Measurements from ENCODE around the gene ACAP1.

The ACAP1 gene

DNA sequence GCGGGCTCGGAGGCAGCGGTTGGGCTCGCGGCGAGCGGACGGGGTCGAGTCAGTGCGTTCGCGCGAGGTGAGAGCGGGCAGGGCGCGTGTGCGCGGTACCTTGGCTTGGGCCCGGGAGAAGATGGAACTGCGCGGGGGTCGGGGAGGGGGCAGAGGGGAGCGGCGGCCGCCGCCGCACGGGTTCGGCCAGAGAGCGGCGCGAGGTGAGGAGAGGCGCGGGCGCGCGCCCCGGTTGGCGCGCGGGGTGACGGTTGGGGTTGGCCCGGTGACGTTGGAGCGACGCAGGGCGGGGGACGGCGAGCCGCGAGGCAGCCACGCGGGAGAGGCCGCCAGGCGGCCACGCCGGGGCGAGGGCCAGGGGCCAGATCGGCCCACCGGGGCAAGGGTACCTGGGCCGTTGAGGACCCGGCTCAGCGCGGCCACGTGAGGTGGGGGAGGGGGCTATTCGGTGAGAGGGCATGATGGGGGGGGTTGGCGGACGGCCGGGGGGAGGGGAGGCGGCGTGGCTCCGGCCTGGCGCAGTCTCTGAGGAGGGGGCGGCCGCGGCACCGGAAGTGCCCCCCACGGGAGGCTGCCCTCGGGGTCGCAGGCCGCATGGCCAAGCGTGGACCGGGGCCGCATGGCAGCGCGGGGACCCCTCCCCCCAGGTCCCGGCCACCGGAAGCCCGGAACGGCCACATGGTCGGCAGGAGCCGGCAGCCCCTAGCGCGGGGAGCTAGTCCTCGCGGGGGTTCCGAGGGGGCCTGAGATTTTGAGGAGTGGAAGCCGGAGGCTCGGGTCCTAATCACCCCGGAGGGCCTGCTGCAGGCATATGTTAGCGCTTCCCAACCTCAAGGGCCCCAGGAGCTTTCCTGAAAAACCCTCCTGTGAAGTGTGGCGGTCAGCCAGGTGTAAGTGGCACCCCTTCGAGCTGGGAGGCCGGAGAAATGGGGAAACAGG is 28.4 kb upstream of the ACAP1 start:
- DNase-seq (ENCODE audit: low read depth) = peak; percentile 53
- TF ChIP-seq MYC (IDR thresholded peaks at IDR 0.05; ENCODE audit: low read depth, low read length) = peak; percentile 92
- TF ChIP-seq POLR2A (IDR thresholded peaks at IDR 0.05; ENCODE audit: extremely low read depth, insufficient read length) = no peak
- TF ChIP-seq CTCF (IDR thresholded peaks at IDR 0.05; ENCODE audit: low read depth, low read length) = no peak
- TF ChIP-seq MAX (IDR thresholded peaks at IDR 0.05; ENCODE audit: low read depth, low read length) = peak; percentile 87
- peak overlapping the region; percentile 99 for H3K4me3 ChIP-seq (ENCODE audit: low read depth, low read length)

DNA sequence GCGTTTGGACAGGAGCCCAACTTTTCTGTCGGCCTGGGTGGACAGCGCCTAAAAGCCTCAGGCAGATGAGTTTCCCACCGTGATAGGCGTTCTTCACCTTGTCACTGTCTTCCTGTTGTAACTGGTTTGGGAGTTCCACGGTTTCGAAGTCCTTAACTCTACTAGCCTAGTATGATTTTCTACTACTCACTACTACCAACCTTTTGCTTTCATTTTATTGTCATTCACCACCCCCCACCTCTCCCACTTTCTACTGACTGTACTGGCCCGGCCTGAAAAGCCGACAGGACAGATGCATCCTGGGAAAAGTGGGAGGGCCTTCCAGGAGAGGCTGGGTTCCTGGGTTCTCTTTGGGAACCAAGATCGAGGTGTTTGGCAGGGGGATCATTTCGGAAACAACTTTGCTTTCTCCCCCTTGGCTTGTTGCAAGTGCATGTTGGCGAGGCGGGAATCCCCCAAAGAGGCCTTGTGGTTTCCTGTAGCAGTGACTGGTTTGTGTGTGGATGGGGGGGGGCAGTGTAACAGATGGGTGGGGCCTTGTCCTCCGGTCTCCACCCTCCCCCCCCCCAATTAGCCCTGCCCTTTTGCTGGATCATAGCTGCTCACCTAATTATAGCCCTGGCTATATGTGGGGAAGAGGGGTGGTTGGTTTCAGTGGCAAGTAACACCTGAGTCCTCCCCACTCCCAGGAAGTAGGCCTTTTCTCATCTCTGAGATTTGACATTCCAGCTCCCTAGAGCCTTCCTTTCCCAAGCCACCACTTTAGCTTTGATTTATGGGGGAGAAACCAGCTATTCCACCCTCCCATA is 27.5 kb upstream of the ACAP1 start:
- TF ChIP-seq MYC (IDR thresholded peaks at IDR 0.05; ENCODE audit: low read depth, low read length) (no peak), POLR2A (IDR thresholded peaks at IDR 0.05; ENCODE audit: extremely low read depth, insufficient read length) (peak; percentile 14)
- peak; percentile 84 for DNase-seq (ENCODE audit: low read depth)
- peak overlapping the region; percentile 99 for H3K4me3 ChIP-seq (ENCODE audit: low read depth, low read length)

DNA sequence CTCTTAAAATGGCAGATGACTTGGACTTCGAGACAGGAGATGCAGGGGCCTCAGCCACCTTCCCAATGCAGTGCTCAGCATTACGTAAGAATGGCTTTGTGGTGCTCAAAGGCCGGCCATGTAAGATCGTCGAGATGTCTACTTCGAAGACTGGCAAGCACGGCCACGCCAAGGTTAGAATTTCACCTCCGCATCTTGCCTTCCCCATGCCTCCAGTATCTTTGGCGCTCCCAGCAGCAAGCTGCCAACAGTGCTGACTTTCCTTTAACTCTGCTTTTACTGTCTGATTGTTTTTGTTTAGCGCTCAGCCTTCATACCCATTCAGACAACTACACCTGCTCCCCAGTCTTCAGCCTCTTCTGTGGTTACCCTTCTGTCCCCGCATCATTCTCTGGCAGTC is 26.7 kb upstream of the ACAP1 start:
- peak overlapping the region; percentile 99 for H3K4me3 ChIP-seq (ENCODE audit: low read depth, low read length)
- no peak for TF ChIP-seq MAX (IDR thresholded peaks at IDR 0.05; ENCODE audit: low read depth, low read length)
- TF ChIP-seq MYC (IDR thresholded peaks at IDR 0.05; ENCODE audit: low read depth, low read length) = no peak
- no peak for DNase-seq (ENCODE audit: low read depth)

DNA sequence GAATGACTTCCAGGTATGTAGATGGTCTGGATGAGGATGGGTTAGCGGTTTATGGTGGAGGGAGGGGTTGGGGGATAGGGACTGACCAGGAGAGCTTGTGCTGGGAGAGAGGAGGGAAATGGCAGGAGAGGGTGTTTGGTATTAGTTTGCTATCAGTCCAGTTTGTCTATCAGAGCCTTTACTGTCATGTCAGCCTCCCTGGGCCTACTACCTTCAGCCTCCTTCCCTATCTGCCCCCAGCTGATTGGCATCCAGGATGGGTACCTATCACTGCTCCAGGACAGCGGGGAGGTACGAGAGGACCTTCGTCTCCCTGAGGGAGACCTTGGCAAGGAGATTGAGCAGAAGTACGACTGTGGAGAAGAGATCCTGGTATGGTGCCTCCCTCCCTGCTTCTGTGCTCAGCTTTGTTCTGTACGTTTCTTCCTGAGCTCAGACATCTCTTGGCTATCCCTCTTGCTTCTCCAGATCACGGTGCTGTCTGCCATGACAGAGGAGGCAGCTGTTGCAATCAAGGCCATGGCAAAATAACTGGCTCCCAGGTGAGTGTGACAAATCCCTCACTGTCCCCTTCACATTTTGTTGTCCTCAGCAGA is 25.1 kb upstream of the ACAP1 start:
- no peak overlapping the region for H3K4me3 ChIP-seq (ENCODE audit: low read depth, low read length)
- no peak for TF ChIP-seq CTCF (IDR thresholded peaks at IDR 0.05; ENCODE audit: low read depth, low read length)
- TF ChIP-seq MYC (IDR thresholded peaks at IDR 0.05; ENCODE audit: low read depth, low read length) = no peak
- TF ChIP-seq MAX (IDR thresholded peaks at IDR 0.05; ENCODE audit: low read depth, low read length) = no peak
- TF ChIP-seq POLR2A (IDR thresholded peaks at IDR 0.05; ENCODE audit: extremely low read depth, insufficient read length) = no peak
- DNase-seq (ENCODE audit: low read depth) = no peak

DNA sequence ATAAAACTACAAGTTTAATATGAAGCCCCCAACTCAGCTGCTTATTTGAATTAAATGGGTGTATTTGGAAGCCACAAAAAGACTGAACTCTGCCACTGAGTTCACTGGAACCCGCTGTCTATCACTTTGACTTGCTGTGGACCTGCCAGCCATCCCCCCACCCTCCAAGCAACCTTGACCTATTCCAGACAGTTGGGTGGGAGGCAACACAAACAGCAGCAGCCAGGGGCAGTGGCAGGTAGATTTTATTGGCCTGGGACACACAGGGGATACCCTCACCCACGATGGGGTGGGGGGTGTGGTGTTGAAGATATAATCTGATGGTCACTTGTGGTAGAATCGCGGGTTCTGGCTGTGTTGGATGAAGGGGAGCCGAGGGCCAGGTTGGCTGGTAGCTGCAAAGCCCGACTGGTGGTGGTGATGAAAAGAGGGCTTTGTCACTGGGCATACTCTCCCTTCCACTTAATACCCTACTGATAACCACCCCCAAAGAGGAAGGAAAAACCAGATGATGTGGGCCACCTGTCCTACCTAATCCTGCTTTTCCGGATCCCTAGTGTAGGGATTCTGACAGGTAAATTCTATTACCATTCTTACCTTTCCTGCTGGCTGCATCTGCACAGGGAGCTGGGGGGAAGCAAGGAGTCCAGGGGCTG is 23.8 kb upstream of the ACAP1 start:
- DNase-seq (ENCODE audit: low read depth) = no peak
- TF ChIP-seq CTCF (IDR thresholded peaks at IDR 0.05; ENCODE audit: low read depth, low read length) (no peak), POLR2A (IDR thresholded peaks at IDR 0.05; ENCODE audit: extremely low read depth, insufficient read length) (no peak), MAX (IDR thresholded peaks at IDR 0.05; ENCODE audit: low read depth, low read length) (no peak), MYC (IDR thresholded peaks at IDR 0.05; ENCODE audit: low read depth, low read length) (no peak)
- H3K4me3 ChIP-seq (ENCODE audit: low read depth, low read length) = no peak overlapping the region

GRCh38 chr17:7313088-7313889 is 23.0 kb upstream of the ACAP1 start:
- H3K4me3 ChIP-seq (ENCODE audit: low read depth, low read length) = peak overlapping the region; percentile 73
- DNase-seq (ENCODE audit: low read depth) = peak; percentile 39
- TF ChIP-seq POLR2A (IDR thresholded peaks at IDR 0.05; ENCODE audit: extremely low read depth, insufficient read length) (no peak), CTCF (IDR thresholded peaks at IDR 0.05; ENCODE audit: low read depth, low read length) (no peak), MAX (IDR thresholded peaks at IDR 0.05; ENCODE audit: low read depth, low read length) (no peak), MYC (IDR thresholded peaks at IDR 0.05; ENCODE audit: low read depth, low read length) (no peak)
